ENCODE measurements around the gene RCOR1. TPM values are rescaled to one million over a fixed set of nuclear protein-coding genes. Genes with fewer than 3 reads are reported as not detected.

Gene RCOR1
- total and polyA plus RNA-seq, 2 of the 4 experiments (the other 2 are of a cell fraction), result 9.0 to 11.2 TPM

DNA sequence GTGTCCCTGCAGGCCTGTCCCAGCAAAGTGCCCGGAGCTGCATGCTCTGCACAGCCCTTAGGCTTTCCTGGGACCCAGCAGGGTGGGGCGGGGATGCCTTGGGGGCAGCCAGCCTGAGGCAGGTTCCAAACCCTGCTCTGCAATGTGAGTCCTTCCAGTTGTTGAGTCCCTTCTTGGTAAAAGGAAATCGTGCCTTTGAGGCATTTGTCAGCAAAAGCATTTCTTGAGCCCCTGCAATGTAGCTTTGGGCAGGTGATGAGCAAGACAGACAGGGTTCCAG lies 146.7 kb downstream of the RCOR1 start:
- in situ Hi-C loops (cut with MboI; ENCODE audit: low sequenced_read_pairs), result no loop called here
- ChIA-PET POLR2A (ENCODE audit: unreplicated experiment) (no interaction called here), CTCF (no interaction called here)
- WGBS, 2 experiments (ENCODE audit: extremely low coverage in 2 of 2, insufficient read length in 1 of 2), result 100% methylated on average over 1 of the region's 3 CpGs; no CpG with 5 or more reads in 1 of the 2 experiments
- peaks cover 14% of the 10 kb centered on the region for H3K9me1 ChIP-seq (ENCODE audit: insufficient read depth, low read length)
- no peak for DNase-seq
- H3K9ac ChIP-seq (ENCODE audit: low read depth, low read length), result no peak overlapping the region
- H3K4ac ChIP-seq (ENCODE audit: low read depth, low read length), result no peak overlapping the region
- no peak overlapping the region for H3K14ac ChIP-seq (replicated peaks; ENCODE audit: low read depth, low read length)
- ATAC-seq (ENCODE audit: low read depth), result no peak
- H2BK5ac ChIP-seq (ENCODE audit: low read depth, low read length, poor library complexity, severe bottlenecking), result no peak overlapping the region
- H4K91ac ChIP-seq (ENCODE audit: insufficient read depth, low read depth, low read length), result no peak overlapping the region
- H4K8ac ChIP-seq (ENCODE audit: low read depth in 2 of 2, low read length in 2 of 2), result no peak overlapping the region
- H2BK15ac ChIP-seq (ENCODE audit: low read depth, low read length), result no peak overlapping the region
- H3K4me2 ChIP-seq (ENCODE audit: low read depth, low read length), result no peak overlapping the region
- H3K4me1 ChIP-seq (ENCODE audit: control insufficient read depth, insufficient read depth, low read length), result no peaks in the 10 kb centered on the region
- no TSS peak for BruUV-seq (replicated peaks)
- TF ChIP-seq, protein P1, sequence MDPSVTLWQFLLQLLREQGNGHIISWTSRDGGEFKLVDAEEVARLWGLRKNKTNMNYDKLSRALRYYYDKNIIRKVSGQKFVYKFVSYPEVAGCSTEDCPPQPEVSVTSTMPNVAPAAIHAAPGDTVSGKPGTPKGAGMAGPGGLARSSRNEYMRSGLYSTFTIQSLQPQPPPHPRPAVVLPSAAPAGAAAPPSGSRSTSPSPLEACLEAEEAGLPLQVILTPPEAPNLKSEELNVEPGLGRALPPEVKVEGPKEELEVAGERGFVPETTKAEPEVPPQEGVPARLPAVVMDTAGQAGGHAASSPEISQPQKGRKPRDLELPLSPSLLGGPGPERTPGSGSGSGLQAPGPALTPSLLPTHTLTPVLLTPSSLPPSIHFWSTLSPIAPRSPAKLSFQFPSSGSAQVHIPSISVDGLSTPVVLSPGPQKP (IDR thresholded peaks at IDR 0.05; ENCODE audit: borderline replicate concordance, low read depth, low read length), result no peak
- no peak for TF ChIP-seq CHD1 (IDR thresholded peaks at IDR 0.05; ENCODE audit: low read depth, low read length)
- TF ChIP-seq MXI1 (IDR thresholded peaks at IDR 0.05; ENCODE audit: borderline replicate concordance, low read depth, low read length), result no peak
- no peak for TF ChIP-seq MAZ (IDR thresholded peaks at IDR 0.05; ENCODE audit: borderline replicate concordance, low read depth, low read length)
- TF ChIP-seq NFE2L2 (IDR thresholded peaks at IDR 0.05; ENCODE audit: low read depth, low read length), result no peak
- TF ChIP-seq RFX5 (IDR thresholded peaks at IDR 0.05; ENCODE audit: low read depth, low read length), result no peak
- peaks cover 11% of the 10 kb centered on the region for H3K9me3 ChIP-seq (ENCODE audit: control insufficient read depth, insufficient read depth, low read length)
- no peak overlapping the region for H2AK5ac ChIP-seq (ENCODE audit: low read depth, low read length)
- H3K23ac ChIP-seq (ENCODE audit: low read depth, low read length), result no peak overlapping the region
- H2BK120ac ChIP-seq (ENCODE audit: low read depth, low read length), result no peak overlapping the region
- H4K5ac ChIP-seq (ENCODE audit: low read depth, low read length), result no peak overlapping the region
- H3K36me3 ChIP-seq (ENCODE audit: control insufficient read depth, insufficient read depth, low read length), result peaks cover 5% of the 10 kb centered on the region; the same call in 1 of the 2 replicates
- dilution Hi-C loops (cut with HindIII; ENCODE audit: low sequenced_read_pairs, unreplicated experiment), result no loop called here
- intact Hi-C loops (cut with micrococcal nuclease), result no loop called here
- no peak overlapping the region for H3K27ac ChIP-seq (ENCODE audit: insufficient read depth, low read length)
- no peak overlapping the region for H2AFZ ChIP-seq (replicated peaks; ENCODE audit: low read length, poor library complexity)
- no peak overlapping the region for H3K18ac ChIP-seq (ENCODE audit: low read depth, low read length)
- H3K56ac ChIP-seq (ENCODE audit: extremely low read depth, insufficient read depth, low read length), result no peak overlapping the region
- no peaks in the 10 kb centered on the region; the same call in 1 of the 2 replicates for H4K20me1 ChIP-seq (ENCODE audit: insufficient read depth, low read length)
- H3K79me1 ChIP-seq (ENCODE audit: low read depth in 1 of 2, low read length in 2 of 2), result no peaks in the 10 kb centered on the region
- no peak overlapping the region for H3K4me3 ChIP-seq (ENCODE audit: insufficient read depth, low read depth, low read length)
- no peaks in the 10 kb centered on the region for H3K27me3 ChIP-seq (ENCODE audit: control insufficient read depth, insufficient read depth, low read length)
- H2AK9ac ChIP-seq (replicated peaks; ENCODE audit: low read depth, low read length, poor library complexity), result no peak overlapping the region
- H2BK20ac ChIP-seq (ENCODE audit: low read depth, low read length), result no peak overlapping the region
